Measurements from ENCODE around the gene CSNK1G2.
"Not testable (repeated sequence)": the region's sequence is repeated elsewhere in the genome, so short reads cannot be mapped to it uniquely, and the experiment has no call there.

CSNK1G2 gene

DNA sequence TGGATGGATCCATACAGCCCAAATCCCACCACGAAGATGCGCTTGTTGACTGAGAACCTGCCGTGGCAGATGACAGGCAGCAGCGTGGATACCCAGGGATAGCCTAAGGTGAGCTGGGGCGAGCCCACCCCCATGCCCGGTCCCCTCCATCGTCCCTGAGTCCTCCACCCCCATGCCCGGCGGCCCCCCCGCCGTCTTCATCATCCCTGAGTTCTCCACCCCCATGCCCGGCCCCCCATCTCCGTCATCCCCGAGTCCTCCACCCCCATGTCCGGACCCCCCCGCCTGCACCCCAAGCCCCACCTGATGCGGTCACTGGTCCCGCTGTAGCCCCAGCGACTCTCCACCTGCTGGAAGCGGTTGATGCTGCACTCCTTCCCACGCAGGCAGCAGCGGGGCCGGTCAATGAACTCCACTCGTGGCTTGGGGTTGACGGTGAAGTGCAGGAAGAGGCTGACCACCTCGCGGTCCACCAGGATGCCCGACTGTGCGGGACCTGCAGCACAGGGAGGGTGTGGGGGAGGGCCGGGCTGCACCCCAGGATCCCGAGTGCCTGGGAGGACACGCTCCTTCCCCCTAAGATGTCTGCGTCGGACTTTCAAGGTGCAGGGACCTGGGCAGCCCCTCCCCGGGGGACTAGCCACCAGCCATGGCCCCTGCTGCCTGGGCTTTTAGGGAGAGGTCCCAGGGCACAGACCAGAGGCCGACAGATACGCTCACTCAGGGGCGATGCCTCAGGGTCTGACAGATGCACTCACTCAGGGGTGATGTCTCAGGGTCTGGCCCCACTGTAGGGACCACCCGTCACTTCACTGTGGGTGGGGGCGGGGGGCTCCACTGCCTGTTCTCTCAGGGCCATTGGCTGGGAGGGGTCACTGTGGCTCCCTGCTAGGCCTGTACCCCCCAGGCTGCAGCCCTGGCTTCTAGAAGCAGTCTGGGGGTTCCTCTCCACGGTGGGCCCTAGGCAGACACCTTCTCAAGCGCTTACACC lies 46.5 kb downstream of the CSNK1G2 start:
- no peak for TF ChIP-seq ZNF565 (CRISPR knock-in tag; conservative IDR thresholded peaks at IDR 0.05; ENCODE audit: low read depth)
- no peak for TF ChIP-seq TCF4 (CRISPR knock-in tag; IDR thresholded peaks at IDR 0.05; ENCODE audit: borderline replicate concordance)
- no peak for TF ChIP-seq ESRRG (CRISPR knock-in tag; IDR thresholded peaks at IDR 0.05)
- TF ChIP-seq, protein P1, sequence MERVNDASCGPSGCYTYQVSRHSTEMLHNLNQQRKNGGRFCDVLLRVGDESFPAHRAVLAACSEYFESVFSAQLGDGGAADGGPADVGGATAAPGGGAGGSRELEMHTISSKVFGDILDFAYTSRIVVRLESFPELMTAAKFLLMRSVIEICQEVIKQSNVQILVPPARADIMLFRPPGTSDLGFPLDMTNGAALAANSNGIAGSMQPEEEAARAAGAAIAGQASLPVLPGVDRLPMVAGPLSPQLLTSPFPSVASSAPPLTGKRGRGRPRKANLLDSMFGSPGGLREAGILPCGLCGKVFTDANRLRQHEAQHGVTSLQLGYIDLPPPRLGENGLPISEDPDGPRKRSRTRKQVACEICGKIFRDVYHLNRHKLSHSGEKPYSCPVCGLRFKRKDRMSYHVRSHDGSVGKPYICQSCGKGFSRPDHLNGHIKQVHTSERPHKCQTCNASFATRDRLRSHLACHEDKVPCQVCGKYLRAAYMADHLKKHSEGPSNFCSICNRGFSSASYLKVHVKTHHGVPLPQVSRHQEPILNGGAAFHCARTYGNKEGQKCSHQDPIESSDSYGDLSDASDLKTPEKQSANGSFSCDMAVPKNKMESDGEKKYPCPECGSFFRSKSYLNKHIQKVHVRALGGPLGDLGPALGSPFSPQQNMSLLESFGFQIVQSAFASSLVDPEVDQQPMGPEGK (CRISPR knock-in tag; IDR thresholded peaks at IDR 0.05; ENCODE audit: borderline replicate concordance) = no peak
- TF ChIP-seq OSR1 (CRISPR knock-in tag; IDR thresholded peaks at IDR 0.05) = no peak
- no peak for TF ChIP-seq TOX (CRISPR knock-in tag; IDR thresholded peaks at IDR 0.05; ENCODE audit: borderline replicate concordance)
- no peak for TF ChIP-seq ZFP30 (CRISPR knock-in tag; IDR thresholded peaks at IDR 0.05)
- ATAC-seq = no peak

DNA sequence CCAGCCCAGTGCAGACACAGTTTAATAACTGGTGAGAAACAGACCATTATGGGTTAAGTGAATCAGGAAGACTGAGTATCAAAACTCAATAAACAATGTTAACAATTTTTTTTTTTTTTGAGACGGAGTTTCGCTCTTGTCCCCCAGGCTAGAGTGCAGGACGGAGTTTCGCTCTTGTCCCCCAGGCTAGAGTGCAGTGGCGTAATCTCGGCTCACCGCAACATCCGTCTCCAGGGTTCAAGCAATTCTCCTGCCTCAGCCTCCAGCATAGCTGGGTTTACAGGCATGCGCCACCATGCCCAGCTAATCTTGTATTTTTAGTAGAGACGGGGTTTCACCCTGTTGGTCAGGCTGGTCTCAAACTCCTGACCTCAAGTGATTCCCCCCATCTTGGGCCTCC lies 47.5 kb downstream of the CSNK1G2 start:
- not testable (repeated sequence) for ATAC-seq

DNA sequence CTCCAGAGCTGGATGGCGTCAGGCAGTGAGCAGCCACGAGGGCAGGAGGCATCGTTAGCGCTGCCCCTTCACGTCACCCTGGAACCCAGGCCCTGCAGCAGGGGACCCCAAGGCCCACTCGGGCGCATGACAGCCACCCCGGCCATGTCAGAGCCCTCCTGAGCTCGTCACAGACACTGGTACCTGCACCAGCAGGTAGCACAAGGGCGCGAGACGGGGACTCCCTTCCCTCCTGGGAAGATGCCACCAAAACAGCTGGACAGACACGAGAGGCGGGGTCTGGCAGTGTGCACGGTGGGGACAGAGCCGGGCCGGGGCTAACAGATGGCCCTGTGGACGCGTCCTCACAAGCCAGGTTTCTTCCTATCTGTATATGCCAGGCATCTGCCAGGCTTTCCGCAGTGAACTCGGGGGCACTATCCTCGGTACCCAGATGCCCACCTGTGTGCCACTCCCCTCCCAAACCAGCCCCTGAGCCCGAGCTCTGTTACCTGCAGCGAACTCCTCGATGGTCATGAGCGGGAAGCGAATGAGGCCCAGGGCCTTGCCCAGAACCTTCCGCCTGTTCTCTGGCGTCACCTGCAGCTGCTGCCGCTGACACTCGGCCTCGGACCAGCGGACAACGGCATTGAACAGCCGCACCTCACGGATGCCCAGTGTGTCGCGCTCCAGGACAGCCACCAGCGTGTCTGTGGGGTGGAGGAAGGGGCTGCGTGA lies 48.7 kb downstream of the CSNK1G2 start:
- TF ChIP-seq ESRRG (CRISPR knock-in tag; IDR thresholded peaks at IDR 0.05) (no peak), ISL1 (CRISPR knock-in tag; IDR thresholded peaks at IDR 0.05) (no peak), CSDC2 (CRISPR knock-in tag; IDR thresholded peaks at IDR 0.05) (no peak), SNAI2 (CRISPR knock-in tag; IDR thresholded peaks at IDR 0.05) (no peak), RARB (CRISPR knock-in tag; IDR thresholded peaks at IDR 0.05) (no peak), ZNF8 (CRISPR knock-in tag; IDR thresholded peaks at IDR 0.05) (no peak), ARNTL (CRISPR knock-in tag; IDR thresholded peaks at IDR 0.05; ENCODE audit: borderline replicate concordance, low read depth) (no peak), BACH2 (CRISPR knock-in tag; IDR thresholded peaks at IDR 0.05; ENCODE audit: borderline replicate concordance) (no peak), OSR1 (CRISPR knock-in tag; IDR thresholded peaks at IDR 0.05) (no peak), ZFP30 (CRISPR knock-in tag; IDR thresholded peaks at IDR 0.05) (no peak), ZFP3 (CRISPR knock-in tag; IDR thresholded peaks at IDR 0.05) (no peak), GLIS3 (CRISPR knock-in tag; IDR thresholded peaks at IDR 0.05) (no peak), ZNF70 (CRISPR knock-in tag; IDR thresholded peaks at IDR 0.05) (no peak), ZNF565 (CRISPR knock-in tag; conservative IDR thresholded peaks at IDR 0.05; ENCODE audit: low read depth) (no peak)
- TF ChIP-seq, protein P2, sequence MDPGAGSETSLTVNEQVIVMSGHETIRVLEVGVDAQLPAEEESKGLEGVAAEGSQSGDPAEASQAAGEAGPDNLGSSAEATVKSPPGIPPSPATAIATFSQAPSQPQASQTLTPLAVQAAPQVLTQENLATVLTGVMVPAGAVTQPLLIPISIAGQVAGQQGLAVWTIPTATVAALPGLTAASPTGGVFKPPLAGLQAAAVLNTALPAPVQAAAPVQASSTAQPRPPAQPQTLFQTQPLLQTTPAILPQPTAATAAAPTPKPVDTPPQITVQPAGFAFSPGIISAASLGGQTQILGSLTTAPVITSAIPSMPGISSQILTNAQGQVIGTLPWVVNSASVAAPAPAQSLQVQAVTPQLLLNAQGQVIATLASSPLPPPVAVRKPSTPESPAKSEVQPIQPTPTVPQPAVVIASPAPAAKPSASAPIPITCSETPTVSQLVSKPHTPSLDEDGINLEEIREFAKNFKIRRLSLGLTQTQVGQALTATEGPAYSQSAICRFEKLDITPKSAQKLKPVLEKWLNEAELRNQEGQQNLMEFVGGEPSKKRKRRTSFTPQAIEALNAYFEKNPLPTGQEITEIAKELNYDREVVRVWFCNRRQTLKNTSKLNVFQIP (CRISPR knock-in tag; IDR thresholded peaks at IDR 0.05; ENCODE audit: borderline replicate concordance, low read depth) = no peak
- TF ChIP-seq, protein P3, sequence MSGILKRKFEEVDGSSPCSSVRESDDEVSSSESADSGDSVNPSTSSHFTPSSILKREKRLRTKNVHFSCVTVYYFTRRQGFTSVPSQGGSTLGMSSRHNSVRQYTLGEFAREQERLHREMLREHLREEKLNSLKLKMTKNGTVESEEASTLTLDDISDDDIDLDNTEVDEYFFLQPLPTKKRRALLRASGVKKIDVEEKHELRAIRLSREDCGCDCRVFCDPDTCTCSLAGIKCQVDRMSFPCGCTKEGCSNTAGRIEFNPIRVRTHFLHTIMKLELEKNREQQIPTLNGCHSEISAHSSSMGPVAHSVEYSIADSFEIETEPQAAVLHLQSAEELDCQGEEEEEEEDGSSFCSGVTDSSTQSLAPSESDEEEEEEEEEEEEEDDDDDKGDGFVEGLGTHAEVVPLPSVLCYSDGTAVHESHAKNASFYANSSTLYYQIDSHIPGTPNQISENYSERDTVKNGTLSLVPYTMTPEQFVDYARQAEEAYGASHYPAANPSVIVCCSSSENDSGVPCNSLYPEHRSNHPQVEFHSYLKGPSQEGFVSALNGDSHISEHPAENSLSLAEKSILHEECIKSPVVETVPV (CRISPR knock-in tag; IDR thresholded peaks at IDR 0.05) = no peak
- TF ChIP-seq, protein P4, sequence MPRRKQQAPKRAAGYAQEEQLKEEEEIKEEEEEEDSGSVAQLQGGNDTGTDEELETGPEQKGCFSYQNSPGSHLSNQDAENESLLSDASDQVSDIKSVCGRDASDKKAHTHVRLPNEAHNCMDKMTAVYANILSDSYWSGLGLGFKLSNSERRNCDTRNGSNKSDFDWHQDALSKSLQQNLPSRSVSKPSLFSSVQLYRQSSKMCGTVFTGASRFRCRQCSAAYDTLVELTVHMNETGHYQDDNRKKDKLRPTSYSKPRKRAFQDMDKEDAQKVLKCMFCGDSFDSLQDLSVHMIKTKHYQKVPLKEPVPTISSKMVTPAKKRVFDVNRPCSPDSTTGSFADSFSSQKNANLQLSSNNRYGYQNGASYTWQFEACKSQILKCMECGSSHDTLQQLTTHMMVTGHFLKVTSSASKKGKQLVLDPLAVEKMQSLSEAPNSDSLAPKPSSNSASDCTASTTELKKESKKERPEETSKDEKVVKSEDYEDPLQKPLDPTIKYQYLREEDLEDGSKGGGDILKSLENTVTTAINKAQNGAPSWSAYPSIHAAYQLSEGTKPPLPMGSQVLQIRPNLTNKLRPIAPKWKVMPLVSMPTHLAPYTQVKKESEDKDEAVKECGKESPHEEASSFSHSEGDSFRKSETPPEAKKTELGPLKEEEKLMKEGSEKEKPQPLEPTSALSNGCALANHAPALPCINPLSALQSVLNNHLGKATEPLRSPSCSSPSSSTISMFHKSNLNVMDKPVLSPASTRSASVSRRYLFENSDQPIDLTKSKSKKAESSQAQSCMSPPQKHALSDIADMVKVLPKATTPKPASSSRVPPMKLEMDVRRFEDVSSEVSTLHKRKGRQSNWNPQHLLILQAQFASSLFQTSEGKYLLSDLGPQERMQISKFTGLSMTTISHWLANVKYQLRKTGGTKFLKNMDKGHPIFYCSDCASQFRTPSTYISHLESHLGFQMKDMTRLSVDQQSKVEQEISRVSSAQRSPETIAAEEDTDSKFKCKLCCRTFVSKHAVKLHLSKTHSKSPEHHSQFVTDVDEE (CRISPR knock-in tag; IDR thresholded peaks at IDR 0.05) = no peak
- TF ChIP-seq, protein P1 (CRISPR knock-in tag; IDR thresholded peaks at IDR 0.05; ENCODE audit: borderline replicate concordance) = no peak
- ATAC-seq = no peak

All from SK-N-SH treated with all-trans-retinoic acid at 6 μM for 48 hours (cell line).